HPDE6-E6E7 (cell line): ENCODE data around the gene CGB5.

Source experiments
- DNase-seq: peaks from one replicate; pipeline ENCODE4 v3.0.0; 2011; ENCODE audit warnings: missing footprints; ENCODE audit errors: extremely low spot score

The CGB5 gene

GRCh38 chr19:49086296-49086695 lies 42.6 kb downstream of the CGB5 start:
- no peak for DNase-seq

- no peak for DNase-seq
These were observed 47.9 kb downstream of the CGB5 start for GRCh38 chr19:49091391-49092038.

DNA sequence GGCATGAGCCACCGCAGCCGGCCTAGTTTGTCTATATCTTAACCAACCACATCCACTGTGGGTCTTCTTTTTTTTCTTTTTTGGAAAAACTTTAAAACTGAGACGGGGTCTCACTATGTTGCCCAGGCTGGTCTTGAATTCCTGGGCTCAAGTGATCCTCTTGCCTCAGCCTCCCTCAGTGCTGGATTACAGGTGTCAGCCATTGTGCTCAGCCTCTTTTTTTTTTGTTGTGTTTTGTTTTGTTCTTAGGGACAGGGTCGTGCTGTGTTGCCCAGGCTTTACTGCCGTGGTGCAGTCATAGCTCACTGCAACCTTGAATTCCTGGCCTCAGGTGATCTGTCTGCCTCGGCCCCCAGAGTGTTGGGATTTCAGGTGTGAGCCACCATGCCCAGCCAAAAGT lies 49.0 kb downstream of the CGB5 start:
- DNase-seq: no peak
